Brain microvascular endothelial cell (primary cell): ENCODE measurements around the gene PRSS57.

Experiments used
- DNase-seq: peaks from one replicate; pipeline ENCODE4 v3.0.0-alpha.2; 2020
- H3K27ac ChIP-seq: fragments of 250-450 bp; sonication (Bioruptor Pico); 2 replicates; pipeline ENCODE4 v1.5.1; 2020; ENCODE audit warnings: mild to moderate bottlenecking, moderate library complexity
- H3K27me3 ChIP-seq: fragments of 250-450 bp; sonication (Bioruptor Pico); replicated peaks from 2 replicates; pipeline ENCODE4 v1.5.1; 2020; ENCODE audit warnings: mild to moderate bottlenecking
- H3K36me3 ChIP-seq: fragments of 250-450 bp; sonication (Bioruptor Pico); replicated peaks from 2 replicates; pipeline ENCODE4 v1.5.1; 2020; ENCODE audit warnings: mild to moderate bottlenecking
- H3K4me3 ChIP-seq: 2 replicates; pipeline ENCODE4 v1.5.1; 2011; ENCODE audit warnings: low read depth, mild to moderate bottlenecking, control low read depth, low read length, moderate library complexity
- in situ Hi-C: cut with HindIII; loops from 2 replicates; pipeline ENCODE4 v1.10.0; 2017; ENCODE audit warnings: low sequenced_read_pairs, low pct_ligation_motif_present
- TF ChIP-seq, protein P1 (sequence below): IDR thresholded peaks from 2 replicates; pipeline ENCODE4 v1.5.1; 2011; ENCODE audit warnings: low read depth, mild to moderate bottlenecking, moderate library complexity, low read length, control low read depth, inconsistent platforms; ENCODE audit errors: missing control alignments

PRSS57 gene

DNA sequence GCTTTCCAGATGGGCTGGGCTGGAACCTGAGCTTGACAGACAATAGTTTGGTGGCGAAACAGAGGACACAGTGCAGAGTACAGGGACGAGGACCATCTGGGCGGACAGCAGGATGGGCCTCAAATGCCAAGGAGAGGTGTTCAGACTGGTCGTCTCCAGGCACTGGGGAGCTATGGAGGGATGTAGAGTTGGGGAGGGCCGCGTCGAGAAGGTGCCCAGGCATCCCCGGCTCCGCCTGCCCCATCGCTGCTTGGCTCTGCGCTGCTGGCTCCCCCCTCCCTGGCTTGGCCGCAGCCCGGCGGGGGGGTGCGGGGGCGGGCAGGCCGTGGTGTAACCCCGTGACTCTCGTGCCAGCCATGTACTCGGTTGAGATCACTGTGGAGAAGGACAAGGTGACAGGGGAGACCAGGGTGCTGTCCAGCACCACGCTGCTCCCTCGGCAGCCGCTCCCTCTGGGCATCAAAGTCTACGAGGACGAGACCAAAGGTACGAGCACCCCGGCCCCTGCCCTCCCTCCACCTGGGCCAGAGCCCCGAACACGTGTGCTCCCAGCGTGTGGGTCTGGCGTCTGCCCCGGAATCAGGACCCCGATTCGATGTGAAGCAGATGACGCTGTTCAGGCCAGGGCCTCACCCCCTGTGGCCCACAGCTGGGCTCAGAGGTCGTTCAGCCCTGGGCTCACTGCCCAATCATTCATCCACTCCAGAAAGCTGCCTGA lies 44.9 kb upstream of the PRSS57 start:
- DNase-seq: no peak
- Histone ChIP-seq H3K27me3 (no peaks in the 10 kb centered on the region), H3K27ac (no peak overlapping the region), H3K4me3 (no peak overlapping the region), H3K36me3 (no peaks in the 10 kb centered on the region)
- TF ChIP-seq, protein P1, sequence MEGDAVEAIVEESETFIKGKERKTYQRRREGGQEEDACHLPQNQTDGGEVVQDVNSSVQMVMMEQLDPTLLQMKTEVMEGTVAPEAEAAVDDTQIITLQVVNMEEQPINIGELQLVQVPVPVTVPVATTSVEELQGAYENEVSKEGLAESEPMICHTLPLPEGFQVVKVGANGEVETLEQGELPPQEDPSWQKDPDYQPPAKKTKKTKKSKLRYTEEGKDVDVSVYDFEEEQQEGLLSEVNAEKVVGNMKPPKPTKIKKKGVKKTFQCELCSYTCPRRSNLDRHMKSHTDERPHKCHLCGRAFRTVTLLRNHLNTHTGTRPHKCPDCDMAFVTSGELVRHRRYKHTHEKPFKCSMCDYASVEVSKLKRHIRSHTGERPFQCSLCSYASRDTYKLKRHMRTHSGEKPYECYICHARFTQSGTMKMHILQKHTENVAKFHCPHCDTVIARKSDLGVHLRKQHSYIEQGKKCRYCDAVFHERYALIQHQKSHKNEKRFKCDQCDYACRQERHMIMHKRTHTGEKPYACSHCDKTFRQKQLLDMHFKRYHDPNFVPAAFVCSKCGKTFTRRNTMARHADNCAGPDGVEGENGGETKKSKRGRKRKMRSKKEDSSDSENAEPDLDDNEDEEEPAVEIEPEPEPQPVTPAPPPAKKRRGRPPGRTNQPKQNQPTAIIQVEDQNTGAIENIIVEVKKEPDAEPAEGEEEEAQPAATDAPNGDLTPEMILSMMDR: no peak
- in situ Hi-C loops: no loop called here

DNA sequence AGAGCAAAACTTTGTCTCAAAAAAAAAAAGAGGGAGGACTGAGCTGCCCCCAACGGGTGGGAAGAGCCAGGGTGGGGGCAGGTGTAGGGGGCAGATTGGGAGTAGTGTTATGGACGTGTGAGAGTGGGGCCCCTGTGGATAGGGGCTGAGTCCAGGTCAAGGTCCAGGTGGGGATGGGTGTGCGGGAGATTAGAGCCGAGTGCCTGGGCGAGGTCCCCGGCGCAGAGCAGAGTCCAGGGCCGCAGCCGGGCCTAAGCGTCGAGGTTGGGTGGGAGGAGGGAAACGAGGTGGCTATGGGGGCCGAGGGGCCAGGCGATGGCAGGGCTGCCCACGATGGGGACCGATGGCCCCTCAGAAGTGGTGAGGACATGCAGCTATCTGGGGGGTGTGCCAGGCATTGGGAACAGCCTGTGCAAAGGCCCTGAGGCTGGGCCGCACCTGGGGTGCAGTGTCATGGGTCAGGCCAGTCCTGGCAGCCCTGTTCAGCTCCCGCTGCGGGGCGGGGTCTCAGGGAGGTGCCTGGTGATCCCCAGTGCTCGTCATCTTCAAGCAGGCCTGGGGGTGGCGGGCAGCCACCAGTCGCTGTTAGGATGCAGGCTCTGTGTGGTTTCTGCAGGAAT lies 43.4 kb upstream of the PRSS57 start:
- in situ Hi-C loops: no loop called here
- no peak overlapping the region for H3K27ac ChIP-seq
- no peaks in the 10 kb centered on the region for H3K27me3 ChIP-seq
- no peaks in the 10 kb centered on the region for H3K36me3 ChIP-seq
- H3K4me3 ChIP-seq: no peak overlapping the region
- TF ChIP-seq, protein P1: no peak
- no peak for DNase-seq

DNA sequence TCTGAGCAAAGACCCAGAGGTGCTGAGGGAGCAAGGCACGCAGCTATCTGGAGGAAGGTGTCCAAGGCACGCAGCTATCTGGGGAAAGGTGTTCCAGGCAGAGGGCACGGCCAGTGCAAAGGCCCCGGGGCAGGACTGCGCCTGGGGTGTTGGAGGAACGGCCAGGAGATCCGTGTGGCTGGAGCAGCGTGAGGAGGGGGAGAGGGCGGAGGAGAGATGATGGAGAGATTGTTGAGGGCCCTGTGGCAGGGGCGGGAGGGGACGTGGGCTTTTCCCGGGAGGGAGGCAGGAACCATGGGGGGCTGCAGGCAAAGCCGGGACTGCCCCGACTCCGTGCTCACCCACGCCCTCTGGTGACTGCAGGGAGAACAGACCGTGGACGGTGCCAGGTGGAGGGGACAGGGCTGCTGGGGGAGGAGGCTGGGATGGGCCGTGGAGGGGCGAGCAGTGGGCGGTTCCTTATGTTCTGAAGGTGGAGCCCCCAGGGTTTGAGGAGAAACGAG lies 42.4 kb upstream of the PRSS57 start:
- H3K4me3 ChIP-seq: no peak overlapping the region
- TF ChIP-seq, protein P1: peak; percentile 79
- DNase-seq: no peak
- H3K27ac ChIP-seq: no peak overlapping the region
- in situ Hi-C loops: no loop called here
- no peaks in the 10 kb centered on the region for H3K36me3 ChIP-seq
- H3K27me3 ChIP-seq: no peaks in the 10 kb centered on the region

DNA sequence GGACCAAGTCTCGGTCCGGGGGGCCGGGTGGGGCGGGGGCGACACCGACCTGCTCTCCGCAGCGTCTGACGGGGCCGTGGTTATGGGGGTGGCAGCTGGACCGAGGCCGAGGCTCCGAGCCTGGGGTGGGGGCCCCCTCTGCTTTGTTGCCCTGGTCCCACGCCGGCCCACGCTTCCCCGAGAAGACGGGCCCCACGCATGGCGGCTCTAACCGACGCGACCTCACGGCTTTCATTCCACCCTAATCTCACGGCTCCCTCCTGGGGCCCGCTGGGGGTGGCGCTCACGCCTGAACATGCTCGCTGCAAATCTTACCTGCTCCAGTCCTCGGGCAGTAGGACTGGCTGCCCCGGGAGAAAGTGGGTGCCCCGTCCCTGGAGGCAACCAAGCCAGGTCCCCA lies 40.9 kb upstream of the PRSS57 start:
- DNase-seq: no peak

DNA sequence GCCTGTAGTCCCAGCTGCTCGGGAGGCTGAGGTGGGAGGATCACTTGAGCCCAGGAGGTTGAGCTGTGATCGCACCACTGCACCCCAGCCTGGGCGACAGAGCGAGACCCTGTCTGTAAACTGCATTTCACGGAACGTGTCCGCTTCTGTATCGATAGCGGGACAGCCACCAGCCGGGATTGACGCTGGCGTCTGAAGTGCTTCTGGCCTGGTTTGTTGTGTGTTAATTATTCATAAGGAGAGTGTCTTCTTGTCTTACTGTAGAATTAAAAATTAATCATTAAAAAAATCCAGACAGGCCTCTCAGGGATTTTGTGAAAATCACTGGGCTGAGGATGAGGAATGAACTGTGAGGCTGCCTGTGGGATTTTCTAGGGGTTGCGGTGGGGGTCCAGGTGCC lies 39.5 kb upstream of the PRSS57 start:
- no peak for DNase-seq

More for the DNA sequence above, 40.9 kb upstream of the PRSS57 start:
- Histone ChIP-seq H3K27me3 (no peaks in the 10 kb centered on the region), H3K27ac (no peak overlapping the region), H3K4me3 (no peak overlapping the region), H3K36me3 (no peaks in the 10 kb centered on the region)
- in situ Hi-C loops: no loop called here
- TF ChIP-seq, protein P1: no peak

More for the DNA sequence above, 39.5 kb upstream of the PRSS57 start:
- TF ChIP-seq, protein P1: no peak
- Histone ChIP-seq H3K27me3 (no peaks in the 10 kb centered on the region), H3K27ac (no peak overlapping the region), H3K36me3 (no peaks in the 10 kb centered on the region), H3K4me3 (no peak overlapping the region)
- in situ Hi-C loops: no loop called here
